GM10248 (cell line): Measurements from ENCODE around the gene SLC7A1.

Experiments
- CTCF ChIA-PET: fragments of 300-600 bp; sonication (Branson Sonifier 250); formaldehyde crosslinking; extraction: SDS; loops from one replicate; lab custom pipeline; 2021; ENCODE audit warnings: antibody characterized with exemption; lab: Yijun Ruan, JAX
- POLR2A ChIA-PET: fragments of 350-650 bp; sonication (Branson Sonifier 250); formaldehyde crosslinking; extraction: SDS; loops from one replicate; lab custom pipeline; 2020; ENCODE audit warnings: antibody characterized with exemption; lab: Yijun Ruan, JAX
- DNase-seq: peaks from one replicate; pipeline ENCODE4 v3.0.0; 2012; ENCODE audit errors: extremely low spot score
- CTCF ChIP-seq: IDR thresholded peaks from 2 replicates; pipeline ENCODE4 v1.5.1; 2012; ENCODE audit warnings: mild to moderate bottlenecking, low read depth; ENCODE audit errors: extremely low read depth, missing control alignments, control extremely low read depth

SLC7A1 gene

GRCh38 chr13:29502391-29503008, 93.0 kb downstream of the SLC7A1 start:
- ChIA-PET POLR2A (no interaction called here), CTCF (interaction anchor here (0.8 to 9.3 kb wide), 5 partner anchors 11 to 612 kb away, joined by 3 to 115 read pairs (median 4); no protein-coding TSS in a partner anchor)
- no peak for DNase-seq
- no peak for TF ChIP-seq CTCF

- CTCF ChIA-PET = interaction anchor here (1.0 to 1.3 kb wide), 2 partner anchors 611 to 613 kb away, joined by 4 read pairs; no protein-coding TSS in a partner anchor
- no peak for DNase-seq
- POLR2A ChIA-PET = no interaction called here
- TF ChIP-seq CTCF = no peak
Measured at GRCh38 chr13:29501674-29502073, 93.8 kb downstream of the SLC7A1 start.

DNA sequence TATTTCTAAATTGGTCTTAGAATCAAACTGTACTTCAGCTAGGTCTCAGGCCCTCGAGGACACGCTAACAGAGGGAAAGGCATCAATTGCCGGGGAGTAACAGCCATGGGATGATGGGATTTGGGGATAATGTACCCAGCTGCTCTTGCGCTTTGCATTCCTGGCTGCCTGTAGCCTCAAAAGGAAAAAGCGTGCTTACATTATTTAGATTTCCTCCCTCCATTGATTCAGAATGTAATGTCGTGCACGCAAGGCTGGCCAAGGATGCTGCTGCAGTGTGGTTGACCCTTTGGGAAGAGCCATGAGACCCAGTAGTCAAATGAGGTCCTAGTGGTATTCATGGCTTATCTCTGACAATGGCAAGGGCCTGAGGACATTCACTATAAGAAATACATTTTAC, 95.1 kb downstream of the SLC7A1 start:
- ChIA-PET POLR2A (no interaction called here), CTCF (interaction anchor here (1.2 to 1.3 kb wide), 2 partner anchors 207 to 614 kb away, joined by 4 to 5 read pairs; no protein-coding TSS in a partner anchor)
- no peak for DNase-seq
- TF ChIP-seq CTCF = no peak

GRCh38 chr13:29499506-29500165, 95.9 kb downstream of the SLC7A1 start:
- POLR2A ChIA-PET = no interaction called here
- no peak for DNase-seq
- CTCF ChIA-PET = interaction anchor here (1.2 to 1.3 kb wide), 2 partner anchors 208 to 209 kb away, joined by 3 to 5 read pairs; no protein-coding TSS in a partner anchor
- no peak for TF ChIP-seq CTCF

- no peak for TF ChIP-seq CTCF
- ChIA-PET CTCF (interaction anchor here (0.8 to 4.4 kb wide), 6 partner anchors 9 to 210 kb away, joined by 3 to 51 read pairs (median 4); no protein-coding TSS in a partner anchor), POLR2A (no interaction called here)
- DNase-seq = no peak
Measured at GRCh38 chr13:29498426-29499040, 97.0 kb downstream of the SLC7A1 start.

GRCh38 chr13:29497137-29497654, 98.3 kb downstream of the SLC7A1 start:
- CTCF ChIA-PET = interaction anchor here (1.0 to 4.4 kb wide), 7 partner anchors 11 to 618 kb away, joined by 3 to 51 read pairs (median 4); no protein-coding TSS in a partner anchor
- DNase-seq = no peak
- POLR2A ChIA-PET = no interaction called here
- TF ChIP-seq CTCF = no peak
